NCI-H2171 treated with DMSO at 0.1 percent for 48 hours (cell line): Measurements from ENCODE around the gene DAPK2.

Source experiments
- DNase-seq: peaks from one replicate; lab custom pipeline; 2025; lab: John Stamatoyannopoulos, UW

The DAPK2 gene

GRCh38 chr15:63892794-63893441, 153.4 kb downstream of the DAPK2 start:
- DNase-seq, result no peak

- DNase-seq, result no peak
These were observed 154.5 kb downstream of the DAPK2 start for GRCh38 chr15:63891768-63892133.

GRCh38 chr15:63891079-63891767, 155.1 kb downstream of the DAPK2 start:
- DNase-seq, result peak; percentile 64

- DNase-seq, result no peak
These were observed 155.7 kb downstream of the DAPK2 start for GRCh38 chr15:63890617-63891016.

- DNase-seq, result no peak
These were observed 156.5 kb downstream of the DAPK2 start for GRCh38 chr15:63889831-63890230.

- no peak for DNase-seq
These were observed 157.5 kb downstream of the DAPK2 start for GRCh38 chr15:63888823-63889222.

- DNase-seq, result no peak
These were observed 158.1 kb downstream of the DAPK2 start for GRCh38 chr15:63888146-63888545.

- DNase-seq, result no peak
These were observed 158.7 kb downstream of the DAPK2 start for GRCh38 chr15:63887630-63888029.

- DNase-seq, result no peak
These were observed 161.3 kb downstream of the DAPK2 start for GRCh38 chr15:63884953-63885352.

GRCh38 chr15:63881431-63881830, 164.9 kb downstream of the DAPK2 start:
- DNase-seq, result no peak

GRCh38 chr15:63880744-63881143, 165.5 kb downstream of the DAPK2 start:
- no peak for DNase-seq

GRCh38 chr15:63879995-63880394, 166.3 kb downstream of the DAPK2 start:
- no peak for DNase-seq

GRCh38 chr15:63879211-63879610, 167.1 kb downstream of the DAPK2 start:
- DNase-seq, result no peak

- peak; percentile 71 for DNase-seq
These were observed 168.5 kb downstream of the DAPK2 start for GRCh38 chr15:63877713-63878271.

GRCh38 chr15:63876085-63876662, 170.1 kb downstream of the DAPK2 start:
- no peak for DNase-seq

GRCh38 chr15:63874616-63875015, 171.7 kb downstream of the DAPK2 start:
- no peak for DNase-seq

- no peak for DNase-seq
These were observed 173.3 kb downstream of the DAPK2 start for GRCh38 chr15:63872759-63873510.

- DNase-seq, result no peak
These were observed 175.6 kb downstream of the DAPK2 start for GRCh38 chr15:63870487-63871209.

- no peak for DNase-seq
These were observed 176.3 kb downstream of the DAPK2 start for GRCh38 chr15:63870043-63870394.

- no peak for DNase-seq
These were observed 176.8 kb downstream of the DAPK2 start for GRCh38 chr15:63869371-63870042.

- DNase-seq, result no peak
These were observed 182.1 kb downstream of the DAPK2 start for GRCh38 chr15:63864186-63864585.
